Type B pancreatic cell (in vitro differentiated cells): ENCODE results near the gene FRS3. TPM values are rescaled to one million over a fixed set of nuclear protein-coding genes. Genes with fewer than 3 reads are reported as not detected.

ENCODE experiments used
- DNase-seq: peaks from one replicate; pipeline ENCODE4 v3.0.0; 2021; ENCODE audit warnings: mixed read lengths; ENCODE audit not compliant: unreplicated experiment; ENCODE audit errors: extremely low spot score
- H3K27ac Mint-ChIP-seq: 2 replicates; pipeline ENCODE4 v1.8.0; 2021; ENCODE audit warnings: mild to moderate bottlenecking, mixed read lengths
- H3K27me3 Mint-ChIP-seq: 2 replicates; pipeline ENCODE4 v1.8.0; 2021; ENCODE audit warnings: mixed read lengths
- H3K36me3 Mint-ChIP-seq: 2 replicates; pipeline ENCODE4 v1.8.0; 2021; ENCODE audit warnings: mixed read lengths
- H3K4me1 Mint-ChIP-seq: one replicate; pipeline ENCODE4 v1.8.0; 2021; ENCODE audit warnings: mixed read lengths; ENCODE audit not compliant: unreplicated experiment
- H3K4me3 Mint-ChIP-seq: 2 replicates; pipeline ENCODE4 v1.8.0; 2021; ENCODE audit warnings: mild to moderate bottlenecking, mixed read lengths
- H3K9me3 Mint-ChIP-seq: 2 replicates; pipeline ENCODE4 v1.8.0; 2021; ENCODE audit warnings: mixed read lengths
- total RNA-seq: library from RNA; stranded (reverse); gene quantifications from 2 replicates; pipeline ENCODE4 v1.2.1, GENCODE V29; 2021; ENCODE audit warnings: low replicate concordance
- TF ChIP-seq, protein P1 (sequence below): fragments of 200-600 bp; sonication (generic); conservative IDR thresholded peaks from 2 replicates; pipeline ENCODE4 v1.5.0; 2021; ENCODE audit warnings: antibody characterized with exemption, mild to moderate bottlenecking

The FRS3 gene
- total RNA-seq, 1 donor from 2014 or later, result 7.0 TPM

GRCh38 chr6:41822021-41822420, 42.3 kb upstream of the FRS3 start:
- H3K4me1 Mint-ChIP-seq, result no peaks in the 10 kb centered on the region
- TF ChIP-seq, protein P1, sequence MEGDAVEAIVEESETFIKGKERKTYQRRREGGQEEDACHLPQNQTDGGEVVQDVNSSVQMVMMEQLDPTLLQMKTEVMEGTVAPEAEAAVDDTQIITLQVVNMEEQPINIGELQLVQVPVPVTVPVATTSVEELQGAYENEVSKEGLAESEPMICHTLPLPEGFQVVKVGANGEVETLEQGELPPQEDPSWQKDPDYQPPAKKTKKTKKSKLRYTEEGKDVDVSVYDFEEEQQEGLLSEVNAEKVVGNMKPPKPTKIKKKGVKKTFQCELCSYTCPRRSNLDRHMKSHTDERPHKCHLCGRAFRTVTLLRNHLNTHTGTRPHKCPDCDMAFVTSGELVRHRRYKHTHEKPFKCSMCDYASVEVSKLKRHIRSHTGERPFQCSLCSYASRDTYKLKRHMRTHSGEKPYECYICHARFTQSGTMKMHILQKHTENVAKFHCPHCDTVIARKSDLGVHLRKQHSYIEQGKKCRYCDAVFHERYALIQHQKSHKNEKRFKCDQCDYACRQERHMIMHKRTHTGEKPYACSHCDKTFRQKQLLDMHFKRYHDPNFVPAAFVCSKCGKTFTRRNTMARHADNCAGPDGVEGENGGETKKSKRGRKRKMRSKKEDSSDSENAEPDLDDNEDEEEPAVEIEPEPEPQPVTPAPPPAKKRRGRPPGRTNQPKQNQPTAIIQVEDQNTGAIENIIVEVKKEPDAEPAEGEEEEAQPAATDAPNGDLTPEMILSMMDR, result no peak
- no peaks in the 10 kb centered on the region for H3K27me3 Mint-ChIP-seq
- DNase-seq, result no peak
- H3K36me3 Mint-ChIP-seq, result no peaks in the 10 kb centered on the region
- H3K27ac Mint-ChIP-seq, result no peak overlapping the region
- H3K9me3 Mint-ChIP-seq, result no peaks in the 10 kb centered on the region
- H3K4me3 Mint-ChIP-seq, result no peak overlapping the region

GRCh38 chr6:41821266-41821665, 41.6 kb upstream of the FRS3 start:
- no peaks in the 10 kb centered on the region for H3K27me3 Mint-ChIP-seq
- H3K27ac Mint-ChIP-seq, result no peak overlapping the region

GRCh38 chr6:41818271-41819054, 38.8 kb upstream of the FRS3 start:
- Mint-ChIP-seq H3K27me3 (no peaks in the 10 kb centered on the region), H3K36me3 (no peaks in the 10 kb centered on the region), H3K4me1 (no peaks in the 10 kb centered on the region), H3K9me3 (no peaks in the 10 kb centered on the region), H3K27ac (no peak overlapping the region), H3K4me3 (no peak overlapping the region)
- TF ChIP-seq, protein P1, result no peak
- no peak for DNase-seq

More at GRCh38 chr6:41821266-41821665, 41.6 kb upstream of the FRS3 start:
- no peak for DNase-seq
- Mint-ChIP-seq H3K4me1 (no peaks in the 10 kb centered on the region), H3K9me3 (no peaks in the 10 kb centered on the region), H3K36me3 (no peaks in the 10 kb centered on the region), H3K4me3 (no peak overlapping the region)
- TF ChIP-seq, protein P1, result no peak

DNA sequence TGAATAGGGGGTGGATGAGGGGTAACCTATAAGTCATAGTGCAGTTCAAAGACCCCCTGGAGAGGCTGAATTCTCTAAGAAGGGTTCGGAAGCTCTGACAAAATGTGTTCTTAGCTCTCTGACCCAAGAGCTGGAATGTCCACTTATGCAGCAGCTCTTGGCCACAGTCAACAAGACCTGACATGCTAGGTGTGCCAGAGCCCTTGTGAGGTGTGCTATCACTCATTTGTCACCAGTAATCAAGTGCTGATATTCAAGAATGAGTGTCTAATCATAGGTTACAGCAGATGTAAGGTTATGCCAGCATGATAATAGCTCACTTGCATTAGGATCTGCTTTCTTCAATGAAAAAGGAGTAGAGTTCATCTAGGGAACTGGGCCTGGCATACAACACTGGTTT, 35.9 kb upstream of the FRS3 start:
- Mint-ChIP-seq H3K27ac (no peak overlapping the region), H3K36me3 (no peaks in the 10 kb centered on the region), H3K27me3 (no peaks in the 10 kb centered on the region), H3K4me1 (no peaks in the 10 kb centered on the region), H3K4me3 (no peak overlapping the region), H3K9me3 (no peaks in the 10 kb centered on the region)
- TF ChIP-seq, protein P1, result no peak
- DNase-seq, result no peak

DNA sequence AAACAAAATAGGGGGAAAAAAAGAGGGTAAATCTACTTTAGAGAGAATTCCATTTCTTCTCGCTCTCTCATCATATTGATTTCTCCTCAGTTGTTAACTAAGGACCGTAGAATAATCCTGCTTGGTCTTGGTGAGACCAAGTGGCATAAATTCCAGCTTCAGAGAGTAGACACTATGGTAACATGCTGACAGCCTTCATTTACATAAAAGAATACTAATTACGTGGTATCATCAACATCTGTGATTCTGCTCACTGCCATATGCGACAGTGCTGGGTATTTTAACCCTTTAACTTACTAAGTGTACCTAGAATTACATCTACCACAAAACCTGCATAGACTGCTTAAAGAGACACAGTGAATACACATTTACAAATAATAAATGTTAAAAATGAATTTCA, 34.9 kb upstream of the FRS3 start:
- H3K4me3 Mint-ChIP-seq, result no peak overlapping the region
- no peak overlapping the region for H3K27ac Mint-ChIP-seq
- no peak for DNase-seq
- TF ChIP-seq, protein P1, result no peak
- H3K9me3 Mint-ChIP-seq, result no peaks in the 10 kb centered on the region
- H3K4me1 Mint-ChIP-seq, result no peaks in the 10 kb centered on the region
- no peaks in the 10 kb centered on the region for H3K27me3 Mint-ChIP-seq
- H3K36me3 Mint-ChIP-seq, result no peaks in the 10 kb centered on the region
